ENCODE measurements around the gene NAPEPLD.
A peak's percentile ranks its signal among the peaks of the same experiment; 100 is the strongest.
"Not testable (repeated sequence)": the region's sequence is repeated elsewhere in the genome, so short reads cannot be mapped to it uniquely, and the experiment has no call there.

The NAPEPLD gene

GRCh38 chr7:103059471-103059870 is 89.4 kb downstream of the NAPEPLD start:
- DNase-seq, result peak in 2 of 4 experiments; percentile 60 to 67

- DNase-seq, result no peak
Measured at GRCh38 chr7:103058122-103058521, 90.8 kb downstream of the NAPEPLD start.

GRCh38 chr7:103056006-103056405 is 92.9 kb downstream of the NAPEPLD start:
- not testable (repeated sequence) for DNase-seq

- DNase-seq, result no peak
Measured at GRCh38 chr7:103051519-103051918, 97.4 kb downstream of the NAPEPLD start.
